SHP77 (cell line): ENCODE measurements around the gene DNAAF5.
"Not testable (repeated sequence)": the region's sequence is repeated elsewhere in the genome, so short reads cannot be mapped to it uniquely, and the experiment has no call there.

Experiments
- DNase-seq, 2 experiments: peaks; one replicate each; lab custom pipeline; 2025; lab: John Stamatoyannopoulos, UW

Gene DNAAF5

GRCh38 chr7:730501-731439, 4.3 kb downstream of the DNAAF5 start:
- DNase-seq: no peak

- no peak for DNase-seq
These were observed 5.1 kb downstream of the DNAAF5 start for GRCh38 chr7:731440-732085.

- DNase-seq: peak; percentile 98 to 99
These were observed 5.6 kb downstream of the DNAAF5 start for GRCh38 chr7:732094-732541.

GRCh38 chr7:732556-732955, 6.1 kb downstream of the DNAAF5 start:
- no peak for DNase-seq

GRCh38 chr7:734214-734613, 7.7 kb downstream of the DNAAF5 start:
- DNase-seq: no peak

- DNase-seq: no peak
These were observed 8.3 kb downstream of the DNAAF5 start for GRCh38 chr7:734808-735207.

GRCh38 chr7:738241-738640, 11.7 kb downstream of the DNAAF5 start:
- no peak for DNase-seq

GRCh38 chr7:738723-739454, 12.4 kb downstream of the DNAAF5 start:
- no peak for DNase-seq

GRCh38 chr7:739455-739982, 13.0 kb downstream of the DNAAF5 start:
- no peak for DNase-seq

GRCh38 chr7:739983-740942, 13.8 kb downstream of the DNAAF5 start:
- no peak for DNase-seq

- DNase-seq: no peak
These were observed 14.7 kb downstream of the DNAAF5 start for GRCh38 chr7:741191-741671.

- DNase-seq: no peak
These were observed 15.4 kb downstream of the DNAAF5 start for GRCh38 chr7:741850-742249.

- DNase-seq: no peak
These were observed 16.3 kb downstream of the DNAAF5 start for GRCh38 chr7:742791-743190.

GRCh38 chr7:743341-744127, 17.0 kb downstream of the DNAAF5 start:
- not testable (repeated sequence) for DNase-seq

- not testable (repeated sequence) for DNase-seq
These were observed 17.6 kb downstream of the DNAAF5 start for GRCh38 chr7:744128-744520.

GRCh38 chr7:744854-745430, 18.4 kb downstream of the DNAAF5 start:
- DNase-seq: no peak

- no peak for DNase-seq
These were observed 19.1 kb downstream of the DNAAF5 start for GRCh38 chr7:745431-746154.

GRCh38 chr7:746155-747061, 19.9 kb downstream of the DNAAF5 start:
- DNase-seq: no peak
